Glomerular endothelial cell (primary cell): ENCODE results near the gene SLAMF6. TPM values are rescaled to one million over a fixed set of nuclear protein-coding genes. Genes with fewer than 3 reads are reported as not detected.

Source experiments
- DNase-seq: peaks from one replicate; pipeline ENCODE4 v3.0.0-alpha.2; 2011; ENCODE audit warnings: low read depth, low spot score; ENCODE audit errors: extremely low read depth
- total RNA-seq: library from RNA; depleted of rRNA; stranded (reverse); fragments of >200 nt; gene quantifications from 2 replicates; pipeline ENCODE4 v1.2.3, GENCODE V29; 2015

Gene SLAMF6
- total RNA-seq, 1 donor from 2014 or later = not detected

GRCh38 chr1:160474392-160475242, 48.4 kb downstream of the SLAMF6 start:
- no peak for DNase-seq

GRCh38 chr1:160472112-160472511, 50.9 kb downstream of the SLAMF6 start:
- no peak for DNase-seq

GRCh38 chr1:160471253-160471652, 51.8 kb downstream of the SLAMF6 start:
- no peak for DNase-seq

- no peak for DNase-seq
Observed at GRCh38 chr1:160467576-160467975, 55.5 kb downstream of the SLAMF6 start.

GRCh38 chr1:160466961-160467360, 56.1 kb downstream of the SLAMF6 start:
- DNase-seq = no peak

GRCh38 chr1:160465123-160465522, 57.9 kb downstream of the SLAMF6 start:
- DNase-seq = no peak

GRCh38 chr1:160460683-160461287, 62.3 kb downstream of the SLAMF6 start:
- DNase-seq = no peak

GRCh38 chr1:160460214-160460642, 62.8 kb downstream of the SLAMF6 start:
- no peak for DNase-seq

- DNase-seq = no peak
Observed at GRCh38 chr1:160459687-160460086, 63.4 kb downstream of the SLAMF6 start.

GRCh38 chr1:160459056-160459455, 64.0 kb downstream of the SLAMF6 start:
- no peak for DNase-seq

- DNase-seq = no peak
Observed at GRCh38 chr1:160455153-160455517, 67.9 kb downstream of the SLAMF6 start.

GRCh38 chr1:160454371-160455152, 68.5 kb downstream of the SLAMF6 start:
- DNase-seq = no peak

- no peak for DNase-seq
Observed at GRCh38 chr1:160453443-160453842, 69.6 kb downstream of the SLAMF6 start.

- no peak for DNase-seq
Observed at GRCh38 chr1:160451859-160452232, 71.2 kb downstream of the SLAMF6 start.

GRCh38 chr1:160451119-160451858, 71.8 kb downstream of the SLAMF6 start:
- DNase-seq = no peak

GRCh38 chr1:160449494-160449893, 73.6 kb downstream of the SLAMF6 start:
- DNase-seq = no peak

GRCh38 chr1:160446945-160447600, 76.0 kb downstream of the SLAMF6 start:
- no peak for DNase-seq

GRCh38 chr1:160439718-160440117, 83.3 kb downstream of the SLAMF6 start:
- no peak for DNase-seq

GRCh38 chr1:160438935-160439334, 84.1 kb downstream of the SLAMF6 start:
- no peak for DNase-seq

GRCh38 chr1:160438317-160438918, 84.6 kb downstream of the SLAMF6 start:
- no peak for DNase-seq
